ENCODE data around the gene PCSK5. TPM values are rescaled to one million over a fixed set of nuclear protein-coding genes. Genes with fewer than 3 reads are reported as not detected.

The PCSK5 gene
- total and polyA plus RNA-seq, 2 of the 8 experiments (the other 6 are each of a cell fraction or from before 2014, with no cell fraction given) = 5.5 to 10.7 TPM

- Histone ChIP-seq H3K18ac (ENCODE audit: extremely low read depth, low read length) (no peak overlapping the region), H3K4me1 (replicated peaks in 1 of 4; ENCODE audit: control insufficient read depth in 3 of 4, insufficient read depth in 4 of 4, low read length in 3 of 4) (peaks cover 0 to 4% (median 0%) of the 10 kb centered on the region in 4 experiments; a peak in 1 of 7 replicates), H2BK120ac (replicated peaks; ENCODE audit: low read depth, low read length) (no peak overlapping the region), H3K23ac (ENCODE audit: insufficient read length) (no peak overlapping the region), H4K8ac (ENCODE audit: extremely low read depth, insufficient read depth, low read length) (no peak overlapping the region), H3K79me2 (ENCODE audit: control insufficient read depth in 1 of 2, insufficient read depth in 2 of 2, low read length in 2 of 2) (no peaks in the 10 kb centered on the region), H4K5ac (ENCODE audit: insufficient read length, low read depth, low read length) (no peak overlapping the region), H3K79me1 (ENCODE audit: low read depth, low read length) (no peaks in the 10 kb centered on the region), H3K4me3 (ENCODE audit: extremely low read depth in 1 of 4, insufficient read depth in 2 of 4, low read depth in 3 of 4, low read length in 4 of 4) (no peak overlapping the region), H3K14ac (ENCODE audit: insufficient read length) (no peak overlapping the region), H2BK12ac (ENCODE audit: low read depth, low read length) (no peak overlapping the region), H4K91ac (replicated peaks; ENCODE audit: insufficient read length, low read length) (no peak overlapping the region), H2BK15ac (ENCODE audit: low read length) (no peak overlapping the region), H3K9ac (replicated peaks in 1 of 4; ENCODE audit: extremely low read depth in 1 of 4, low read depth in 3 of 4, low read length in 3 of 4) (no peak overlapping the region), H3K4ac (replicated peaks; ENCODE audit: insufficient read length, low read depth, low read length) (no peak overlapping the region), H3K27ac (ENCODE audit: low read depth, low read length) (no peak overlapping the region), H2AK5ac (ENCODE audit: low read depth, low read length) (no peak overlapping the region), H2BK5ac (ENCODE audit: low read depth, low read length) (no peak overlapping the region), H2BK20ac (ENCODE audit: low read length) (no peak overlapping the region), H2AFZ (ENCODE audit: low read length) (no peak overlapping the region), H3K9me3 (ENCODE audit: insufficient read depth in 2 of 2, low read depth in 1 of 2, low read length in 1 of 2) (no peaks in the 10 kb centered on the region), H3K56ac (replicated peaks; ENCODE audit: insufficient read length, low read depth, low read length) (no peak overlapping the region), H3K23me2 (ENCODE audit: low read depth, low read length) (no peaks in the 10 kb centered on the region), H3K27me3 (replicated peaks in 1 of 4; ENCODE audit: control insufficient read depth in 3 of 4, extremely low read depth in 1 of 4, insufficient read depth in 3 of 4, low read length in 3 of 4) (no peaks in the 10 kb centered on the region), H4K20me1 (replicated peaks in 1 of 2; ENCODE audit: control insufficient read depth in 1 of 2, insufficient read depth in 2 of 2, low read length in 2 of 2) (no peaks in the 10 kb centered on the region), H3K4me2 (ENCODE audit: insufficient read depth in 1 of 2, low read depth in 2 of 2, low read length in 2 of 2) (no peak overlapping the region), H3K36me3 (ENCODE audit: control insufficient read depth in 2 of 4, insufficient read depth in 4 of 4, low read length in 3 of 4) (no peaks in the 10 kb centered on the region)
- DNase-seq (ENCODE audit: low read depth in 1 of 2, low spot score in 2 of 2) = no peak
- ChIA-PET POLR2A (ENCODE audit: partially characterized antibody) (no interaction called here), CTCF (ENCODE audit: partially characterized antibody) (interaction anchor here (0.8 to 1.0 kb wide), 2 partner anchors 22 to 88 kb away, joined by 3 read pairs; no protein-coding TSS in a partner anchor)
- WGBS, 2 experiments (ENCODE audit: extremely low coverage in 1 of 2, insufficient coverage in 1 of 2, insufficient read length in 1 of 2, insufficient replicate concordance in 2 of 2, low coverage in 1 of 2, low lambda C conversion rate in 2 of 2, missing lambda C conversion rate in 1 of 2) = 93% methylated on average over 1 of the region's 1 CpG; no CpG with 5 or more reads in 1 of the 2 experiments
- FAIRE-seq = no peak
- TF ChIP-seq POLR2AphosphoS5 (IDR thresholded peaks at IDR 0.05; ENCODE audit: low read depth, low read length) (no peak), EZH2 (IDR thresholded peaks at IDR 0.05; ENCODE audit: low read depth, low read length, severe bottlenecking) (no peak), CHD1 (IDR thresholded peaks at IDR 0.05; ENCODE audit: low read depth, low read length) (no peak), TBP (IDR thresholded peaks at IDR 0.05; ENCODE audit: low read depth, low read length) (no peak), CTCF (IDR thresholded peaks at IDR 0.05; ENCODE audit: control extremely low read depth in 1 of 3, insufficient read depth in 1 of 3, low read depth in 1 of 3, low read length in 3 of 3) (no peak), CHD2 (IDR thresholded peaks at IDR 0.05; ENCODE audit: low read length) (no peak), JUND (IDR thresholded peaks at IDR 0.05; ENCODE audit: low read length) (no peak), ATF3 (IDR thresholded peaks at IDR 0.05; ENCODE audit: insufficient read depth, low read depth, low read length) (no peak), SRF (IDR thresholded peaks at IDR 0.05; ENCODE audit: low read depth, low read length) (no peak), KDM4A (IDR thresholded peaks at IDR 0.05; ENCODE audit: low read depth, low read length, severe bottlenecking) (no peak), SP4 (IDR thresholded peaks at IDR 0.05; ENCODE audit: low read length) (no peak)
Observed at GRCh38 chr9:76266649-76267283, 376.3 kb downstream of the PCSK5 start.
